Epithelial cell of proximal tubule (primary cell): ENCODE results near the gene PHLDB1. TPM values are rescaled to one million over a fixed set of nuclear protein-coding genes. Genes with fewer than 3 reads are reported as not detected.

Source experiments
- DNase-seq: peaks from one replicate; pipeline ENCODE4 v3.0.0-alpha.2; 2011; ENCODE audit warnings: low read depth
- H3K4me3 ChIP-seq: 2 replicates; pipeline ENCODE4 v1.5.1; 2011; ENCODE audit warnings: low read depth, mild to moderate bottlenecking, low read length
- CTCF ChIP-seq: conservative IDR thresholded peaks from 2 replicates; pipeline ENCODE4 v1.5.1; 2012; ENCODE audit warnings: low read depth, mild to moderate bottlenecking, low read length
- total RNA-seq: library from RNA; depleted of rRNA; stranded (reverse); fragments of >200 nt; gene quantifications from 2 replicates; pipeline ENCODE4 v1.2.3, GENCODE V29; 2015

The PHLDB1 gene
- total RNA-seq, 1 donor from 2014 or later: 49.8 TPM

GRCh38 chr11:118696673-118697226 lies 89.3 kb downstream of the PHLDB1 start:
- TF ChIP-seq CTCF: no peak
- no peak for DNase-seq
- H3K4me3 ChIP-seq: no peak overlapping the region

GRCh38 chr11:118697346-118697745 lies 89.9 kb downstream of the PHLDB1 start:
- TF ChIP-seq CTCF: no peak
- no peak for DNase-seq
- no peak overlapping the region for H3K4me3 ChIP-seq

GRCh38 chr11:118699506-118700220 lies 92.2 kb downstream of the PHLDB1 start:
- no peak for DNase-seq
- TF ChIP-seq CTCF: no peak
- no peak overlapping the region for H3K4me3 ChIP-seq

GRCh38 chr11:118703563-118704106 lies 96.2 kb downstream of the PHLDB1 start:
- no peak for TF ChIP-seq CTCF
- H3K4me3 ChIP-seq: no peak overlapping the region
- no peak for DNase-seq

- TF ChIP-seq CTCF: no peak
- DNase-seq: no peak
- H3K4me3 ChIP-seq: no peak overlapping the region
Observed at GRCh38 chr11:118705111-118705741, 97.8 kb downstream of the PHLDB1 start.

GRCh38 chr11:118705791-118706545 lies 98.6 kb downstream of the PHLDB1 start:
- DNase-seq: no peak
- H3K4me3 ChIP-seq: no peak overlapping the region
- no peak for TF ChIP-seq CTCF
